Activated naive CD4-positive, alpha-beta T cell treated with anti-CD3 and anti-CD28 coated beads, Interleukin-2, amount 50 U/mL, for 16 hours (primary cell): ENCODE data around the gene KLF2.

ENCODE experiments used
- DNase-seq: peaks from one replicate; pipeline ENCODE4 v3.0.0-alpha.2; 2020

Gene KLF2

DNA sequence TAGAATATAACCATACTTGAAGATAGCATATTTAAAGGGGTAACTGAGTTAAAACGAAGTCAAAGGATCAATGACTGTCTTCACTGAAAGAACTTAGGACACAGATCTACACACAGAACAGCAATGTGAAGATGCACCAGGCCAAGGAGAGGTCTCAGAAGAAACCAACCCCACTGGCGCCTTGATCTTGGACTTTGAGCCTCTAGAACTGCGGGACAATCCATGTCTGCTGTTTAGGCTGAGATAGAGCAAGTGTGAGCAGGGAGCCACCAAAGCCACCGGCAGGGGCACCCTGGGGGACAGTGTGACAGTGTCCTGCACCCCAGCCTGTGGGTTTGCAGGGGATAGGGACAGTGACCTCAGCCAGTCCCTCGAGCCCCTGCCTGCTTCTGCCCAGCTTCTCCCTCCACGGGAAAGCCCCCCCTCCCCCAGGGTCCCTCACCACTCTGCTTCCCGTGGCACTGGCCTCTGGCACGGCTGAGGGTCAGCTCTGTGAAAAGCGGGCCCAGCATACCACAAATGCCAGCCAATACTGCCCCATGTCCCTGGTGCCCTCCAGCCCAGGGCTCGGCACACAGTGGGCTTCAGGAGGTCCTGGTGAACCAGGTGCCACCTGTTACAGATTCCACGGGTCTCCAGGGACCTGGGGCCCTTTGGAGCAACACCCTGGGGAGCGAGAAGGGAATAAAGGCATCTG, 40.8 kb downstream of the KLF2 start:
- no peak for DNase-seq

DNA sequence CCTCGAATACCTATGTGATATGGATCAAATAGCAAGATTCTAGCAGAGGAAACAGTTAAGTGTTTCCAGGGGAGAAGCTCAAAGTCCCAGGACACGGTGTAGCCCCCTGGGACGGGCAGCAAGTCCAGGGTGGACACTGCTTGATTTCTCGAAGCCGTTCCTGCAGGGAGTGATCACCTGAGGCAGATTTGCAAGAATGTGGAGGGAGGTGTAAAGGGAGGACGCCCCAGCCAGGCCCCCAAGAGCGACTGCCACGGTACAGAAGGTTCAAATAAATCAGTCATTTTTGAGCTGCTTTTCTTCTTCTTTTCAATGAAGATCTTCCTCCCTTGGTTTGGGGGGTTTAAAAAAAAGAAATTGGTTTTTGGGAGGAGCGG, 41.4 kb downstream of the KLF2 start:
- DNase-seq: no peak

DNA sequence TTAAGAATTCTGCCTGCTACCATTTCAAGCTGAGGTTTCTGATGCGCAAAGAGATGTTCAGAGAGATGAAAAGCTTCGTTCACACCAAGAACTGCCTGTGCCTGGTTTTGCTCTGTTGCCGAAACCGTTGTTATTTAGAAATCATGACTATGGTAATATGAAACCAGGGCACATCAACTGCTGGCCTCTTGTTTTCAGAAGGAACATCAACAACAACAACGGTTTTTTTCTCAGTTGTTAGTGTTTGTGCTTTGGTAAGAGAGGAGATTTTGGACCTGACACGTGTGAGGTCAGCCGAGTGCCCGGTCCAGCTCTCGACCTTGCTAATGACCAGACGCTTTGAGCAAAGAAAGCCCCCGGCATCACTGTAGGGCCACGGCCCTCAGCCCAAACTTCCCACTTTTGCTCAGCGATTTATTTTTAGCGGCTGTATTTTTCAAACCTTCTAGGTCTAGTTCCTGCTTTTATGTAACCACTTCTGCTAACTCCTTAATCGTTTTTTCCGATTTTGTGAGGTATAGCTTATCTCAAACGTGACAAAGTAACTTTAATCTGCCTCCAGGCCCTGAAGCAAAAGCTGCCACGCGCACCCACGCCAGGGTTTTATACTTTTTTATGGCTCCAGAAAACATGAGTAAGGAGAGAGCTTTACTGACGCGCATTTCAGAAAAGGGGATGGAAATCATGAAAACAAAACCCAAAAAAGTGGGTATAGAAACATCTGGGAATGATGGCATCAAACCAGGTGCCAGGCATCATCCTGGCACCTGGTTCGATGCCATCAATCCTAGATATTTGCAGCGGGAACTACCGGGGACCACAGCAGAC, 42.0 kb downstream of the KLF2 start:
- peak; percentile 56 for DNase-seq

DNA sequence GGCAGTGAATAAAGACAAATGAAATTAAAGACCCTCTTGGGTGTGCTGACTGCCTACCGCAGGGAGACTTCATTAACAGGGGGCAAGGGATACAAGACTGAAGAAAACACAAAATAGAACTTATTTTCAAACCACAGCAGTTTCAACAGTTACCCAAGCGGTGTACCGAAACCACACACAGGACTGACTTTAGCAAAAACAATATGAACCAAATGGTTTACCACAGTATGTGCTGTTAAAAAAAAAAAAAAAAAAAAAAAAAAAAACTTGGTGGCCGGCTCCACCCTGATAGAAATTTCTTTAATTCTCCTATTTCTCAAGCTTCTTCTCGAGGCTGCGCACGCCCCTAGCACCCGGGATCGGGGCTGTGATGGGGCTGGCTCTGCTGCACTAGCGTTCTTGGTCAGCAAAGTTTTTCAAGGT, 42.6 kb downstream of the KLF2 start:
- no peak for DNase-seq

DNA sequence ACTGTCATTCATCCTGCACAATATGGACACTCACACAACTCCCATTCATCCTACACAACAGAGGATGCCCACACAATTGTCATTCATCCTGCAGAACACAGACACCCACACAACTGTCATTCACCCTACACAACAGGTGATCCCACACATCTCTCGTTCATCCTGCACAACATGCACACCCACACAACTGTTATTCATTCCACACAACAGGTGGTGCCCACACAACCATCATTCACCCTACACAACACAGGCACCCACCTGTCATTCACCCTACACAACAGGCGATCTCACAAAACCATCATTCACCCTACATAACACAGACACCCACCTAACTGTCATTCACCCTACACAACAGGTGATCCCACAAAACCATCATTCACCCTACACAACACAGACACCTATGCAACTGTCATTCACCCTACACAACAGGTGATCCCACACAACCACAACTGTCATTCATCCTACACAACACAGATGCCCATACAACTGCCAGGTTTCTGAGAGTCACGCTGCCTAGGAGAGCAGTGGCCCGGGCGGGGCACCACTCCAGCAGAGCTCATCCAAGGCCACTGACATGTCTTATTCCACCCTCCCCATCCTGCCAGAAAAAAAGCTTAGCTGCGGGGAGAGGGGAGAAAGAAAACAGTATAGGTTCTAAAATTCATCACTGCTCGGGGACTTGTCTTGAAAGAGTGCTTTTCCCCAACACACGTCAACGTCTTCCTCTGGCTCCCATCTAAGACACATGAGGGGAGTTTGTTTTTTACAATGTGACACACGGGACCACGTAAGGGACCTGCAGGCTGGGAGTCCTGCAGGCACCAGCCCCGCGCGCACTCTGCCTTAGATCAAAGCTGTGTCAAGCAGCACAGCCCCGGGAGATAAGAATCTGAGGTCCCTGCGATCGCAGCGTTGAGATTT, 44.0 kb downstream of the KLF2 start:
- DNase-seq: peak; percentile 39

DNA sequence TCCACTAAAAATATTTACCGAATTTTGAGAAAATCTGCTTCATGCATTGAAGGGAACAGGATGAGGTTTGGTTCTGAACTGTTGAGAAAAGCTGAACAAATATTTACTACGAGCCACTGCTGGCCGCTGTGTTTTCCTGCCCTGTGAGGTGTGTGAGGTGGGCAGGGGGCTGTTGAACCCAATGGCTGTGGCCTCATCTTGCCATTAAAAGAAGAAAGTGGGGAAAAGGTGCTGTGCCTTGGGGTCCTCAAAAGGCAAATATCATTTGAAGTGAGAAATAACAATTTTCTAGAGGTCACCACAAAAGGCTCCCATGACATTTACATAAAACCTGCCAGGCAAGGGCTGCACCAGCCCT, 44.7 kb downstream of the KLF2 start:
- no peak for DNase-seq

DNA sequence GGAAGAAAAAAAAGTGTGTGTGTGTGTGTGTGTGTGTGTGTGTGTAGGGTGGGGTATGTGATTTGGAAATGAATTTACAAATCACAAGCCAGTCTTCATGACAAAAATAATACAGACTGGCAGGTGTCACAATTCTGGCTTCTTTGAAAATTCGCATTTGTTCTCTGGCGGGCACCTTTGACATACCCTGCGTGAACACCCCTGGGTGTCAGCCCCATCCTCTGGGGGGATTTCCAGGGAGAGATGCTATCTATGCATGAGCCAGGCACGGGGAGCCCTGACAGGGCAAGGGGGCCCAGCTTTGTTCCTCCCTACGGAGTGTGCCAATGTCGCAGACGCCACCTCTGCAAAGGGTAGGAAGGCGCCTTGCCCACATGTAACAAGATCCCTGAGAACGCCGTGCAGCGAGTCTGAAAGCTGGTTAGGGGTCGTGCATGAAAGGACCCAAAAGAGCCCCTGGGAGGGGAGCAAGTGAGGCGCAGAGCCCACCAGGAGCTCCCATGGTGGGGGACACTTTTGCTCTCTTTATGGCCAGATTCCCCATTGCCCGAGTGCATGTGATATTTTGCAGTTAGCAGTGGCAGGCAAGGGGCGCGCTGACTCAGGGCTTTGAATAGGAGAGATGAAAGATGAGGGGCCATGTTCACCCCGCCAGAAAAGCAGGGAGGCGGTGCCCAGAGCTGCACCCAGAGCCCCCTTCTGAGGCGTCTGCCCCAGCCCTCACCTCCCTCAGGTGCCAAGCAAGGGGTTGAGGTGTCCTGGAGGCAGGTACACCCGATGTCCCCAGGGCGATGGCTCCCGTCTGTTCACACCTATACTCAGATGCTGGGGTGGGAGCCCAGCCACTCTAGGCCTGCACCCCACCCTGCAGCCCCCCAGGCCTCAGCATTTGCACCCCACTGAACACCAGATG, 45.3 kb downstream of the KLF2 start:
- DNase-seq: peak; percentile 47

DNA sequence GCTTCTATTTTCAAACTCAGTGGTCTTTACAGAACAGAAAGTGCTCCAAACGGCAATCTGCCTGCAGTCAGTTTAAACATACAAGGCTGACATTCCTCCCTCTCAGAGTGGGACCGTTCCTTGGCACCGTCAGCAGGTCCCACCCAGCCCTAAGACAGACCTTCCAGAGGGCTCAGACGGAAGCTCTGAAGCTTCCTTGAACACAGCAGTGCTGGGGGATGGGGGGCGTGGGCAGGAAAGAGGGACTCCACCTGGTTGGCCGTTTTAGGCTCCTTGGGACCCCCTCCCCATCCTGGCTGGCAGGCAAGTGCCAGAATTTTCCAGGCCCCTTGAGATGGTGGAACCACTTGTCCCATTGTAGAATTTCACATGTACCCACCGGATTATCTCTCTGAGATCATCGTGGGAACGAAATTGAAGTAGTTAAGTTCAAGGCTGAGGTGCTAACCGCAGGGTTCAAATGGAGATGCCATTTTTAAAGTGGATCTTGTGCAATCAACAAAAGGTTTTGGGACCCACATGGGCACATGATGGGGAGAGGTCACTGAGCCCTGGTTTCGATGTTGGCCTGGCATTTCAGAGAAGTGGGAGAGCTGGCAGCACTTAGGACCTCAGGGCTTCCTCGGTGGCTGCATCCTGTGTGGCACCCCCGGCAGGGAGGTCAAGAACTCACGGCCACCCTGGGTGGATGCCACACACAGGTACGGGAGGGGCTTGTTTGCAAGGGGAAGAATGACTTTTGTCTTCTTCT, 46.2 kb downstream of the KLF2 start:
- no peak for DNase-seq

DNA sequence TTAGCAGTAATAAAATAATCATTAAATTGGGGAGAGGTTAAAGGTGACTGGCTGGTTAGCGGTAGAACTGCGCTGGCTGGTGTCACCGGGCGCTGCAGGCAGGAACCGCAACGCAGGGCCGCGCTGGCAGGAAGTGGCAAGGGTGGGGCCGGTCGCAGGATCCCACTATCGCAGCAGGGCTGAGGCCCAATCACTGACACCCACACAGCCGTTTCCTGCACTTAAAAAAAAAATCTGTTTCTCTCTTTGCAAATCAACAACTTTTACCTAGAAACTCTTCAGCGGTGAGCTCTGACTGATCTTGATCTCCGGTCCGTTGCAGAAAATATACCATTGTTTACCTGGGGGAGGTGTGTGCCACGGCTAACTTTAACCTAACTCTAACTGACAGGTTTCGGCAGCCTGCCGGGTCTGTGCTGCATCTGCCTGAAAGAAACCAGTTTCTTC, 46.9 kb downstream of the KLF2 start:
- peak; percentile 73 for DNase-seq

DNA sequence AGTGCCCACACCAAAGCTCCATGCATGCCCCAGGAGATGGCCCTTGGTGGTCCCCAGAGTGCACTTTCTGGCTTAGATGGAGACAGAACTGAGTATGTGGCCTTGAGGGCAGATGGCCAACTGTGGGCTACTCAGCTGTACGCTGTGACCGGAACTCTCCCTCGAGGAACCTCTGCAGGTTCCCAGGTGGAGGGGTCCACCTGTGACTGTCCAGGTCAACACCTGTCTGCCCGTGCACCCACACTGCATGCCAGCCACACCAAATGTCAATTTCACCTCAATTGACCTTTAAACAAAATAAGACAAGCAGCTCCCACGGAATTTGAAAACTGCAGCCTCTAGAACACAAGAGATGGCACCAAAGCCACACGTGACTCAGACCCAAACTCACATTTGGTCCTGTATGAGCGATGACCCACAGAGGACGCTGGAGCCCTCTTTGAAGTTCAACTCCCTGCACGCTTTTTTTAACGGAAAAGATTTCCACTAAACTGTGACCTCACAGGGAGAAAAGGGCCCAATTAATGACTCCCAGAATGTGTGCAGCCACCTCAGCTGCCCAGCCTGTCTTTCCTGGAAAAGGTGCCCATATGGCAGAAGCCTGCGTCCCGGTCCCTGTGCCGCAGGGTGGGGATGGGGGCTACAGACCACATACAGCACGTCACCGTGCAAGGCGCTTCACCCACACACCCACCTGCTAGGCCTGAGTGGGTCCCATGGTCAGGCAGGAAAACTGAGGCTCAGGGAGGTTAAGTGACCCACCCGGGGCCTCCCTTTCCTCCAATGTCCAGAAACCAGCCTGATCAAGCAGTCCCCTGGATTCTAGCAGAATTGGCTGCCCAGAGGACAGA, 47.7 kb downstream of the KLF2 start:
- no peak for DNase-seq

DNA sequence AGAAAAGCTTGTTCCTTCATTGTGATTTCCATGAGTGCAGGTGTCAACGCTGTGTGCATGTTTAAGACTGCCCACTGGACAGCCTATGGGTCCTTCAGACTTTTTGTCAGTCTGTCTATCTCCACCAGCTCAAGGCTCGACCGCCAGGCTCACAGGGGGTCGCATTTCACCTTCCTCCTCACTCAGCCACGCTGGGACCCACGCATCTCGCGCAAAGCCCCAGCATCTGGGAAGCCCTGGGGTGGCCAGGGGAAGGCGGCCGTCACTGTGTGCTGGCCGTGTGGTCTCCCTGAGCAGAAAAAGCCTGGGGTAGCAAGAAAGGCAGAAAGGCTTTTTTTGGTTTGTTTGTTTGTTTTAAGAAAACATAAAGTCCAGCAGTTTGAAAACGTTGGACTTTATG, 48.5 kb downstream of the KLF2 start:
- DNase-seq: no peak

DNA sequence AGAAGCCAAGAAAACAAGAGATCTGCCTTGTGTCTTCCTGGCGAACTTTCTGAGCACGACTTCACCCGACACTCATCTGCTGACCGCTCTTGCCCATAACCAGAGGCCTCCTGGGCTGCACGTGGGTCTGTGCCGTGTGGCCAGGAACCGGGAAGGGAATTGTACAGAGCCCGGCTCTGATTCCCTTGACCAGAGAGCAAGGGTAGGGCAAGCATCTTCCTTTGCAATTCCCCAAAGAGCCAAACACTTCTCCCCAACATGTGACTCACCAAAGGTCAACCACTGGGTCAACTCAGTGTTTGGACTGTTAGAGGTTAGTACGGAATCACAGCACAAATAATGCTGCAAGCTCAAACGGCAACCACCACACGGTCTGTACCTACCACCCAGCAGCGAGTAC, 48.9 kb downstream of the KLF2 start:
- DNase-seq: no peak

DNA sequence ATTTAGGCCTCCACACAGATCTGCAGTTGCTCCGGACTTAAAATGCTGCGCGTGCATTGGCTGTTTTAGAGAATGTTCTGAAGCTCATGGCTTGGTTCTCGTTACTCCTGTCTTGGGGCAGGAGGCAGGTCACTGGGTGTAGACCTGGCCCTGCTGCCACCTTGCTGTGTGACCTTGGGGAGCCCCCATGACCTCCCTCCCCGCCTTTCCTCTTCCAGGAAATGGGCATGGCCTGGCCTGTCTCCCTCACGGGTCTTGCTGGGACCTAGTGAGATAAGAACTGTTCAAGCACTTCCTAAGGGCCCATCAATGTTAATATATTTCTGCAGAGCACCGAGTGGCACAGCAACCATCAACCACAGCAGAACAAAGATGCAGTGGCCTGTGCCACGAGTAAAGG, 49.4 kb downstream of the KLF2 start:
- DNase-seq: no peak

DNA sequence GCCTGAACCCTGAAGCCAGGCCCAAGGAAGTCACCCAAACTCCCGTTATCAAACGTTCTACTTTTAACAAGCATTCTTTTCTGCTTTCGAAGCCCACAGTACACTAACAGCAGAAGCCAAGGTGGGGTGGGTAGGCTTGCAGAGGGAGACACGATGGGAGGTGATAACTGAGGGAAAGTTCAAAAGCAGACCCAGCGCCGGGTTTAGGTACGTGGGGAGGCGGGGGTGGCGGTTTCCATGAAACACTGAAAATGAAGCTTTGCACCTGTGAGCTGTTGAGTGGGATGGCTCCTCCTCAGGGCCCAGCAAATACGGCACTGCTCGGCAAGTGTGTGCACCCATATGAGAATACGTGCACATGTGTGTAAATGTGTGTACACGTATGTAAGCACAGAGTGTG, 49.8 kb downstream of the KLF2 start:
- peak; percentile 48 for DNase-seq

DNA sequence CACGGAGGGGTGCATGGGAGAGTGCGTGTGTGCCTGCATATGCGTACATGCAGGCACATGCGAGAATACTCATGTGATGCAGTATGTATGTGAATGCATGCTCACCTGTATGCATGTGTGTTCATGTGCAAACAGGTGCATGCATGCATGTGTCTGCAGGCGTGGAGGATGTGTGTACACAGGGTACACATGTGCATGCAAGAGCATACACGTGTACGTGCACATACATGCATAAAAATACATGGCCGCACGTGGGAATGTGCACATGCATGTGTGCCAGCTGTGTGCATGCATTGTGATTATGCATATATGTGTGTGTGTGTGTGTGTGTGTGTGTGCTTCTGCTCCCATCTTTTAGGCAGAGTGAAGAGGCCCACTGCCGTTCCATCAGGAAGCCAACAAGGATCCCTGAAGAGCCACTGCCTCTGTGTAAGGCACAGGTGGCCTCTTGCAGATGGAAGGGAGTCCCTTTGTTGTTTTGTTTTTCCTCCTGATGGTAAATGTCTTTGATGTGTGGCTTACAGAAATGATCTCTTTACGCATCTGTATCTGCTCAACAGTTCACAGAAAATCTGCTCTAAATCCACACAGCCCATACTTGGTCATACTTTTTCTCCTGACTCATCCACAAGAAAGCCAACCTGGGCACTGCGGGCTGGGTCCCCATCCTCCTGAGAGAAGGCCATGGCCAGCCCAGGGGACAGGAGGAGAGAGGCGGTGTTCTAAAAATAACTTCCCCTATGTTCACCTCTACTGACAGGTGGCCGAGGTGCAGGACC, 50.7 kb downstream of the KLF2 start:
- DNase-seq: no peak

DNA sequence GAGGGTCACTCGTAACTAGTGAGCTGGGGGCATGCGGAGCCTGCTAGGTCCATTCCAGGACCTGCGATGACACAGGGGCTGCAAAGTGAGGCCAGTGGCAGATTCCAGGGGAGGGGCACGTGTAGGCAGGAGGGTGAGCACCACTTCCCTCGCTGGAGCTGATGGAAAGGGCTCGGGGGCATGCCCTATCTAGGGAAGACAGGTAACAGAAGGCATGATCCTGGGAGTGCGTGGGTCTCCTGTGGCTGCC, 51.2 kb downstream of the KLF2 start:
- DNase-seq: no peak

DNA sequence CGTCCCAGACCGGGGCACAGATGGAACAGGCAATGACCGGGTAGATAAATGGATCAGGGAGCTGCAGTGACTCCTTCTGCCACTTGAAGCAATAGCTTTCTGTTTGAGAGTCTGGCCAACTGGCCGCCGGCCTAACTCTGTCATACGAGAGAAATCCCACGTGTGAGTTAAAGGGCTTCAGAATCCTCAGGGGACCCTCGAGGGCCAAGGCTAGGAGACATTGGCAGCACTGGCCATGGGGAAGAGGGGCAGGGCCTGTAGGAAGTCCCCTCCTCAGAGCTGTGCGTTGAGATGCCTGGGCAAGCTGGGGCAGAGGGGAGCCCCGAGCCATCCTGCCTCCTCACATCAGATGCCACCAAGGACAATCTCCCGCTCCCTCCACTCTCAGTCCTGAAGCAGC, 51.6 kb downstream of the KLF2 start:
- no peak for DNase-seq

DNA sequence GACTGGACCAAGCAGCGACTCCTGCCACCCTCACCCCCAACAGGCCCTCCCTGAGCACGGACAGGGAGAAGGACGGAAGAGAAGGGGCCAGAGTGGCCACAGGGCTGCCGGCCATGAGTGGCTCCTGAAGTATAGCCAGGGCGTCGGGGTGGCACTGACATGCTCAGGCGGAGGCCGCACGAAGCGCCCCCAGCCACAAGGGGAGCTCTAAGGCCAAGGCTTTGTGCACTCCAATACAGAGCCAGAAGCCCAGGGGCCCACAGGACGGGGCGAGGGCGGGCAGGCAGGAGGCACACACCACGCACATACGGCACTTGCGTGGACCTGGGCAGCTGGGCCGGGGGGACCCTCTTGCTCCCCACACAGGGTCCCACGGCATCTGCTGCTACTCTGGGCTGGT, 52.0 kb downstream of the KLF2 start:
- peak; percentile 55 for DNase-seq

DNA sequence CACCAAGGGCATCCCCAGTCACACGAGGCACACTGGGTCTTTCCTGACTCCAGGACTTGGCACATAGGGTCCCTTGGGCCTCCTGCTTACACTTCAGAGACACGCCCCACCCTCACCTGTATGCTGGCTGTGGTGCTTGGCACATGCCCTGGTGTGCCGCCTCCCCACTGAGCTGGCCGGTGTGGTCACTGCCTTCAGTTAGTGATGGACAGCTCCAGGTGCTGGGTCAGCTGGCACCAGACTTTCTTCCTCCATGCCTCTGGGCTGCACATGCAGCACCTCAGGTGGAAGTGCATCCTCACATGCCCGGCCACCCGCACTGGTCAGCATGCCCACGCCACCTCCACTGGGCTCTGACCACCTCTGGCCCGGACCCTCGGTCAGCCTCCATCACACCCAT, 52.9 kb downstream of the KLF2 start:
- DNase-seq: no peak
